HepG2 (cell line): ENCODE results near the gene SRSF3. TPM values are rescaled to one million over a fixed set of nuclear protein-coding genes. Genes with fewer than 3 reads are reported as not detected.

Experiments used
- ATRX ChIP-seq: sonication (generic); formaldehyde crosslinking; IDR thresholded peaks from 2 replicates; pipeline ENCODE4 v1.4.0; 2020; ENCODE audit warnings: missing genetic modification reagents, borderline replicate concordance
- EHMT2 ChIP-seq: fragments of 200-600 bp; sonication (generic); IDR thresholded peaks from 2 replicates; pipeline ENCODE4 v1.7.0; 2017; ENCODE audit warnings: antibody characterized with exemption, low read depth, low read length, borderline replicate concordance
- GTF3A ChIP-seq: sonication (generic); formaldehyde crosslinking; conservative IDR thresholded peaks from 2 replicates; pipeline ENCODE4 v1.4.0; 2020; ENCODE audit warnings: mild to moderate bottlenecking, missing genetic modification reagents
- NFATC3 ChIP-seq: sonication (generic); formaldehyde crosslinking; IDR thresholded peaks from 2 replicates; pipeline ENCODE4 v1.5.1; 2020; ENCODE audit warnings: mild to moderate bottlenecking, missing genetic modification reagents
- PAX8 ChIP-seq: sonication (generic); formaldehyde crosslinking; IDR thresholded peaks from 2 replicates; pipeline ENCODE4 v1.8.0; 2022; ENCODE audit warnings: mild to moderate bottlenecking, missing genetic modification reagents, borderline replicate concordance
- RFX1 ChIP-seq: fragments of 450-650 bp; IDR thresholded peaks from 2 replicates; pipeline ENCODE4 v1.6.1; 2017
- SMC3 ChIP-seq: IDR thresholded peaks from 2 replicates; pipeline ENCODE4 v1.6.1; 2011; ENCODE audit warnings: low read length, improper control_type of control experiment
- SOX13 ChIP-seq, 3 experiments: fragments of 450-650 bp in 1 of 3; sonication (generic) in 1 of 3; formaldehyde crosslinking in 1 of 3; IDR thresholded peaks in 2 of 3; conservative IDR thresholded peaks in 1 of 3; 2 replicates each; pipeline versions ENCODE4 v1.5.0 to v1.6.1; 2016 to 2020; ENCODE audit warnings: antibody characterized with exemption in 1 of 3, mild to moderate bottlenecking in 1 of 3, missing compliant biosample characterization in 1 of 3, missing genetic modification reagents in 1 of 3, moderate library complexity in 1 of 3
- ZBTB21 ChIP-seq: sonication (generic); formaldehyde crosslinking; IDR thresholded peaks from 2 replicates; pipeline ENCODE4 v1.4.0; 2020; ENCODE audit warnings: missing genetic modification reagents
- ZBTB3 ChIP-seq: sonication (generic); formaldehyde crosslinking; IDR thresholded peaks from 2 replicates; pipeline ENCODE4 v1.4.0; 2020; ENCODE audit warnings: low read depth, mild to moderate bottlenecking, moderate library complexity, missing genetic modification reagents, borderline replicate concordance
- ZFP36L2 ChIP-seq: sonication (generic); formaldehyde crosslinking; IDR thresholded peaks from 2 replicates; pipeline ENCODE4 v1.4.0; 2020; ENCODE audit warnings: missing genetic modification reagents
- ZNF17 ChIP-seq: sonication (generic); formaldehyde crosslinking; IDR thresholded peaks from 2 replicates; pipeline ENCODE4 v1.5.0; 2020; ENCODE audit warnings: mild to moderate bottlenecking, missing genetic modification reagents
- ZNF205 ChIP-seq: IDR thresholded peaks from 2 replicates; pipeline ENCODE4 v1.6.1; 2018; ENCODE audit warnings: missing biosample characterization, missing genetic modification reagents
- ZNF207 ChIP-seq: fragments of 450-650 bp; IDR thresholded peaks from 2 replicates; pipeline ENCODE4 v1.6.1; 2016; ENCODE audit warnings: antibody characterized with exemption, borderline replicate concordance
- ZNF230 ChIP-seq: sonication (generic); formaldehyde crosslinking; IDR thresholded peaks from 2 replicates; pipeline ENCODE4 v1.4.0; 2020; ENCODE audit warnings: mild to moderate bottlenecking, missing genetic modification reagents
- ZNF260 ChIP-seq: sonication (generic); formaldehyde crosslinking; IDR thresholded peaks from 2 replicates; pipeline ENCODE4 v1.4.0; 2020; ENCODE audit warnings: missing genetic modification reagents, low read depth, mild to moderate bottlenecking, borderline replicate concordance
- ZNF264 ChIP-seq: sonication (generic); formaldehyde crosslinking; IDR thresholded peaks from 2 replicates; pipeline ENCODE4 v1.4.0; 2020; ENCODE audit warnings: missing genetic modification reagents
- ZNF557 ChIP-seq: sonication (generic); formaldehyde crosslinking; IDR thresholded peaks from 2 replicates; pipeline ENCODE4 v1.4.0; 2020; ENCODE audit warnings: missing genetic modification reagents
- ZNF589 ChIP-seq: sonication (generic); formaldehyde crosslinking; conservative IDR thresholded peaks from 2 replicates; pipeline ENCODE4 v1.8.0; 2022; ENCODE audit warnings: mild to moderate bottlenecking, moderate library complexity, missing genetic modification reagents
- ZNF878 ChIP-seq: sonication (generic); formaldehyde crosslinking; IDR thresholded peaks from 2 replicates; pipeline ENCODE4 v1.8.1; 2023; ENCODE audit warnings: mild to moderate bottlenecking, missing genetic modification reagents, moderate library complexity
- polyA plus RNA-seq, 8 experiments: library from polyadenylated mRNA; depleted of rRNA in 3 of 8; stranded (reverse) in 7 of 8; unstranded in 1 of 8; fragments of >200 nt; fragmentation: Illumina TruSeq in 4 of 8; extraction: Trizol in 4 of 8; gene quantifications; 2 replicates each; pipeline versions ENCODE4 v1.2.1 to v1.2.3, GENCODE V29; 2011 to 2016; ENCODE audit warnings: low read depth in 4 of 8, missing spikeins in 1 of 8, mixed read lengths in 1 of 8; ENCODE audit not compliant: insufficient read depth in 1 of 8
- total RNA-seq, 5 experiments: library from RNA; depleted of rRNA; stranded (reverse); fragments of >200 nt; fragmentation: Illumina TruSeq; extraction: Trizol; gene quantifications; 2 replicates each; pipeline ENCODE4 v1.2.3, GENCODE V29; 2016; ENCODE audit warnings: low read depth in 1 of 5
- TF ChIP-seq, protein P1 (sequence below): sonication (generic); formaldehyde crosslinking; conservative IDR thresholded peaks from 2 replicates; pipeline ENCODE4 v1.4.0; 2020; ENCODE audit warnings: missing genetic modification reagents
- TF ChIP-seq, protein P2 (sequence below): sonication (generic); formaldehyde crosslinking; IDR thresholded peaks from 2 replicates; pipeline ENCODE4 v1.8.1; 2023; ENCODE audit warnings: mild to moderate bottlenecking, inconsistent platforms, moderate library complexity, missing genetic modification reagents, borderline replicate concordance
- TF ChIP-seq, protein P3 (sequence below): IDR thresholded peaks from 2 replicates; pipeline ENCODE4 v1.6.1; 2016; ENCODE audit warnings: control low read depth
- TF ChIP-seq, protein P4 (sequence below): sonication (generic); formaldehyde crosslinking; IDR thresholded peaks from 2 replicates; pipeline ENCODE4 v1.5.0; 2020; ENCODE audit warnings: mild to moderate bottlenecking, missing genetic modification reagents

The SRSF3 gene
- total and polyA plus RNA-seq, 2 of the 13 experiments (the other 11 are each of a cell fraction or from before 2014, with no cell fraction given) = 206 to 684 TPM

DNA sequence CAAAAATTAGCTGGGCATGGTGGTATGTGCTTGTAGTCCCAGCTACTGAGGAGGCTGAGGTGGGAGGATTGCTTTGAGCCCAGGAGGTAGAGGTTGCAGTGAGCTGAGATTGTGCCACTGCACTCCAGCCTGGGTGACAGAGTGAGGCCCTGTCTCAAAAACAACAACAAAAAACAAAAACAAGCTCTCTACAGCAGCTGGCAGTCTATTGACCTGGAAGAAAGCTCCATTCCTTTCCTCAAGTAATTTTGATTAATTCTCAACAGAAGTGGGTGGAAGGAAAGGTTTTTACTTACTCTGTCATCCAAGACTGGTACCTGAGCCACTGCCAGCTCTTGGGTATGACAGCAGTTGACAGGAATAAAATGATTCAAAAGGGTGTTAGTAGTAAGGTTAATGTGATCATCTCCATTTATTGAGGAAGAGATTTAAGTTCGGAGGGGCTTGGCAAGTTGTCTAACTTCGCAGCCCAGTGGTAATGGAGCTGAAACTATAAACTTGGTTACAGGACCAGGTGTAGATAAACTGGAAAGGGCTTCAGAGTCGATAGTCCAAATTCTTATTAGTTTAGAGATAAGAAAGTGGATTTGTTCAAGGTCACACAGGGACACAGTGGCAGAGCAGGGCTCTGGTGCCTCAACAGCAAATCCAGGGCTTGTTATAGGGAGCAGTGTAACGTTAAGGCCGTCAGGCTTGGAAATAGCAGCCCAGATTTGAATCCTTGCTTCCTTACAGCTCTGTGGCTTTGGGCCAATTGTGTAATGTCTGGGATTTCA, 14.8 kb downstream of the SRSF3 start (continued):
- TF ChIP-seq SOX13 (IDR thresholded peaks at IDR 0.05) (no peak), SOX13 (CRISPR knock-in tag; conservative IDR thresholded peaks at IDR 0.05 in 1 of 2, IDR thresholded peaks at IDR 0.05 in 1 of 2) (peak in 1 of 2 experiments; percentile 57; a peak in 1 of 4 replicates), ZNF878 (CRISPR knock-in tag) (no peak), ZNF557 (CRISPR knock-in tag) (peak; percentile 80; the same call in 1 of the 2 replicates), PAX8 (CRISPR knock-in tag) (no peak), ZNF264 (peak; percentile 54; the same call in 1 of the 2 replicates), ZNF230 (CRISPR knock-in tag) (peak; percentile 70; the same call in 1 of the 2 replicates), ZFP36L2 (no peak; the same call in 1 of the 2 replicates), ATRX (CRISPR knock-in tag) (no peak), ZBTB3 (CRISPR knock-in tag) (0 out of 2 replicates have a peak, but pooled peaks have one; percentile 18), ZNF205 (CRISPR knock-in tag) (peak; percentile 24; the same call in 1 of the 2 replicates), ZBTB21 (no peak), ZNF17 (CRISPR knock-in tag) (no peak), ZNF207 (no peak), EHMT2 (no peak), NFATC3 (CRISPR knock-in tag) (0 out of 2 replicates have a peak, but pooled peaks have one; percentile 18), GTF3A (CRISPR knock-in tag) (peak; percentile 22; the same call in 1 of the 2 replicates), ZNF589 (CRISPR knock-in tag) (no peak), RFX1 (no peak), ZNF260 (CRISPR knock-in tag) (no peak), SMC3 (no peak)
- TF ChIP-seq, protein P1, sequence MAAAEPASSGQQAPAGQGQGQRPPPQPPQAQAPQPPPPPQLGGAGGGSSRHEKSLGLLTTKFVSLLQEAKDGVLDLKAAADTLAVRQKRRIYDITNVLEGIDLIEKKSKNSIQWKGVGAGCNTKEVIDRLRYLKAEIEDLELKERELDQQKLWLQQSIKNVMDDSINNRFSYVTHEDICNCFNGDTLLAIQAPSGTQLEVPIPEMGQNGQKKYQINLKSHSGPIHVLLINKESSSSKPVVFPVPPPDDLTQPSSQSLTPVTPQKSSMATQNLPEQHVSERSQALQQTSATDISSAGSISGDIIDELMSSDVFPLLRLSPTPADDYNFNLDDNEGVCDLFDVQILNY = no peak
- TF ChIP-seq, protein P2, sequence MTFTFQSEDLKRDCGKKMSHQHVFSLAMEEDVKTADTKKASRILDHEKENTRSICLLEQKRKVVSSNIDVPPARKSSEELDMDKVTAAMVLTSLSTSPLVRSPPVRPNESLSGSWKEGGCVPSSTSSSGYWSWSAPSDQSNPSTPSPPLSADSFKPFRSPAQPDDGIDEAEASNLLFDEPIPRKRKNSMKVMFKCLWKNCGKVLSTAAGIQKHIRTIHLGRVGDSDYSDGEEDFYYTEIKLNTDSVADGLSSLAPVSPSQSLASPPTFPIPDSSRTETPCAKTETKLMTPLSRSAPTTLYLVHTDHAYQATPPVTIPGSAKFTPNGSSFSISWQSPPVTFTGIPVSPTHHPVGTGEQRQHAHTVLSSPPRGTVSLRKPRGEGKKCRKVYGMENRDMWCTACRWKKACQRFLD (CRISPR knock-in tag) = no peak
- TF ChIP-seq, protein P3, sequence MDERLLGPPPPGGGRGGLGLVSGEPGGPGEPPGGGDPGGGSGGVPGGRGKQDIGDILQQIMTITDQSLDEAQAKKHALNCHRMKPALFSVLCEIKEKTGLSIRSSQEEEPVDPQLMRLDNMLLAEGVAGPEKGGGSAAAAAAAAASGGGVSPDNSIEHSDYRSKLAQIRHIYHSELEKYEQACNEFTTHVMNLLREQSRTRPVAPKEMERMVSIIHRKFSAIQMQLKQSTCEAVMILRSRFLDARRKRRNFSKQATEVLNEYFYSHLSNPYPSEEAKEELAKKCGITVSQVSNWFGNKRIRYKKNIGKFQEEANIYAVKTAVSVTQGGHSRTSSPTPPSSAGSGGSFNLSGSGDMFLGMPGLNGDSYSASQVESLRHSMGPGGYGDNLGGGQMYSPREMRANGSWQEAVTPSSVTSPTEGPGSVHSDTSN = no peak
- TF ChIP-seq, protein P4, sequence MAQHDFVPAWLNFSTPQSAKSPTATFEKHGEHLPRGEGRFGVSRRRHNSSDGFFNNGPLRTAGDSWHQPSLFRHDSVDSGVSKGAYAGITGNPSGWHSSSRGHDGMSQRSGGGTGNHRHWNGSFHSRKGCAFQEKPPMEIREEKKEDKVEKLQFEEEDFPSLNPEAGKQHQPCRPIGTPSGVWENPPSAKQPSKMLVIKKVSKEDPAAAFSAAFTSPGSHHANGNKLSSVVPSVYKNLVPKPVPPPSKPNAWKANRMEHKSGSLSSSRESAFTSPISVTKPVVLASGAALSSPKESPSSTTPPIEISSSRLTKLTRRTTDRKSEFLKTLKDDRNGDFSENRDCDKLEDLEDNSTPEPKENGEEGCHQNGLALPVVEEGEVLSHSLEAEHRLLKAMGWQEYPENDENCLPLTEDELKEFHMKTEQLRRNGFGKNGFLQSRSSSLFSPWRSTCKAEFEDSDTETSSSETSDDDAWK (CRISPR knock-in tag) = no peak
